Endothelial cell of umbilical vein (primary cell): ENCODE measurements around the gene TSNAX.

Experiments used
- EZH2 ChIP-seq: IDR thresholded peaks from 2 replicates; pipeline ENCODE4 v1.6.1; 2012; ENCODE audit warnings: borderline replicate concordance, low read depth, mild to moderate bottlenecking, moderate library complexity, low read length, inconsistent platforms; ENCODE audit not compliant: severe bottlenecking
- FOS ChIP-seq: IDR thresholded peaks from 2 replicates; pipeline ENCODE4 v1.6.1; 2011; ENCODE audit warnings: mild to moderate bottlenecking, low read length, moderate library complexity, borderline replicate concordance; ENCODE audit not compliant: insufficient read depth
- GATA2 ChIP-seq: IDR thresholded peaks from 2 replicates; pipeline ENCODE4 v1.7.0; 2011; ENCODE audit warnings: low read depth, mild to moderate bottlenecking, moderate library complexity, mixed read lengths, low read length; ENCODE audit not compliant: insufficient read length, insufficient read depth
- JUN ChIP-seq: IDR thresholded peaks from 2 replicates; pipeline ENCODE4 v1.6.1; 2011; ENCODE audit warnings: borderline replicate concordance, low read depth; ENCODE audit not compliant: insufficient read length, insufficient read depth
- MYC ChIP-seq: IDR thresholded peaks from one replicate; pipeline ENCODE4 v1.6.1; 2011; ENCODE audit warnings: mild to moderate bottlenecking, low read depth, low read length
- POLR2A ChIP-seq: IDR thresholded peaks from 2 replicates; pipeline ENCODE4 v1.6.1; 2012; ENCODE audit warnings: low read depth, mild to moderate bottlenecking, control low read depth, low read length
- POLR2AphosphoS5 ChIP-seq: IDR thresholded peaks from 2 replicates; pipeline ENCODE4 v1.6.1; 2012; ENCODE audit warnings: low read depth, mild to moderate bottlenecking, control low read depth, low read length, moderate library complexity; ENCODE audit not compliant: insufficient read depth
- TF ChIP-seq, protein P1 (sequence below), 2 donors: IDR thresholded peaks; 1 replicate in 1 of 2; 2 replicates in 1 of 2; pipeline ENCODE4 v1.5.1; 2011; ENCODE audit warnings: low read length in 2 of 2, mild to moderate bottlenecking in 2 of 2, moderate library complexity in 2 of 2, control low read depth in 1 of 2, inconsistent platforms in 1 of 2, low read depth in 1 of 2; ENCODE audit not compliant: insufficient read depth in 1 of 2; ENCODE audit errors: extremely low read depth in 1 of 2
- TF ChIP-seq, protein P2 (sequence below): IDR thresholded peaks from 2 replicates; pipeline ENCODE4 v1.6.1; 2011; ENCODE audit not compliant: insufficient read depth, insufficient read length

- TF ChIP-seq EZH2 (no peak), POLR2AphosphoS5 (no peak), POLR2A (no peak), MYC (no peak), JUN (no peak), FOS (no peak), GATA2 (no peak)
- TF ChIP-seq, protein P1, sequence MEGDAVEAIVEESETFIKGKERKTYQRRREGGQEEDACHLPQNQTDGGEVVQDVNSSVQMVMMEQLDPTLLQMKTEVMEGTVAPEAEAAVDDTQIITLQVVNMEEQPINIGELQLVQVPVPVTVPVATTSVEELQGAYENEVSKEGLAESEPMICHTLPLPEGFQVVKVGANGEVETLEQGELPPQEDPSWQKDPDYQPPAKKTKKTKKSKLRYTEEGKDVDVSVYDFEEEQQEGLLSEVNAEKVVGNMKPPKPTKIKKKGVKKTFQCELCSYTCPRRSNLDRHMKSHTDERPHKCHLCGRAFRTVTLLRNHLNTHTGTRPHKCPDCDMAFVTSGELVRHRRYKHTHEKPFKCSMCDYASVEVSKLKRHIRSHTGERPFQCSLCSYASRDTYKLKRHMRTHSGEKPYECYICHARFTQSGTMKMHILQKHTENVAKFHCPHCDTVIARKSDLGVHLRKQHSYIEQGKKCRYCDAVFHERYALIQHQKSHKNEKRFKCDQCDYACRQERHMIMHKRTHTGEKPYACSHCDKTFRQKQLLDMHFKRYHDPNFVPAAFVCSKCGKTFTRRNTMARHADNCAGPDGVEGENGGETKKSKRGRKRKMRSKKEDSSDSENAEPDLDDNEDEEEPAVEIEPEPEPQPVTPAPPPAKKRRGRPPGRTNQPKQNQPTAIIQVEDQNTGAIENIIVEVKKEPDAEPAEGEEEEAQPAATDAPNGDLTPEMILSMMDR (IDR thresholded peaks at IDR 0.05; ENCODE audit: extremely low read depth in 1 of 2, insufficient read depth in 1 of 2, low read depth in 1 of 2, low read length in 2 of 2) = no peak
- TF ChIP-seq, protein P2, sequence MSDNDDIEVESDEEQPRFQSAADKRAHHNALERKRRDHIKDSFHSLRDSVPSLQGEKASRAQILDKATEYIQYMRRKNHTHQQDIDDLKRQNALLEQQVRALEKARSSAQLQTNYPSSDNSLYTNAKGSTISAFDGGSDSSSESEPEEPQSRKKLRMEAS = no peak
These were observed 85.2 kb downstream of the TSNAX start for GRCh38 chr1:231613419-231614349.
